ENCODE measurements around the gene IL17REL. TPM values are rescaled to one million over a fixed set of nuclear protein-coding genes. Genes with fewer than 3 reads are reported as not detected.

Gene IL17REL
- total and polyA plus RNA-seq, 2 of the 13 experiments (the other 11 are each of a cell fraction or from before 2014, with no cell fraction given) = not detected

DNA sequence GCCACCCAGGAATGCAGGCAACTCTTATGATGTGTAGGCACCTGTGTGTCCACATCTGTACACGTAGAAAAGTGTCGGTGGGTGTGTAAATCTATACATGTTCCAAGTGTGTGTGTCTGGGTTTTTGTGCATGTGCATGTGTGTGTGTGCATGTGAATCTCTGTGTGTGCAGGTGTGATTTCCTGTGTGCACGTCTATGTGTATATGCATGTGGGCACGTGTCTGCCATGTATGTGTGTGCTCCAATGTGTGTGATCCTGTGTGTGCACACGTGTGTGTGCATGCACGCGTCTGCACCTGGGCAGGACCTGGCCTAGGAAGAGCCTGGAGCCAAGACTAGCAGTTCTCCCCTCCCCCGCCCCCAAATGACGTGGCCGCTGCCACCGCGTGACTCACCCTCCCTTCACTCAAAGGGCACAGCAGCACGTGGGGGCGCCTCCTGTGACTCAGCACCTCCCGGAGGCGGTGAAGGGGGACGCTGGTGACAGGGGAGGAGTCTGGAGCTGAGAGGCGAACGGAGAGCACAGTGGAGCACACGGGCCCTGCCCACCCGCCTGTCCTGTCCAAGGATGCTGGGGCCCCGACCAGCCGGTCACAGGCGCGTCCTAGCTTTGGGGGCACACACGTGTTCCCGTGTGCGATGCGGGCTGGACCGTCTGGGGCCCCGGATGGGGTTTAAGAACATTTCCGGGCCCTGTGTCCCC lies 41.9 kb downstream of the IL17REL start (continued):
- TF ChIP-seq ZNF17 (CRISPR knock-in tag; IDR thresholded peaks at IDR 0.05) (no peak), CHD2 (IDR thresholded peaks at IDR 0.05; ENCODE audit: low read depth, low read length) (peak; percentile 67; the same call in 1 of the 2 replicates), ZMYM4 (CRISPR knock-in tag; IDR thresholded peaks at IDR 0.05) (peak; percentile 44; the same call in 1 of the 2 replicates), MZF1 (CRISPR knock-in tag; IDR thresholded peaks at IDR 0.05; ENCODE audit: borderline replicate concordance) (no peak), MIER3 (CRISPR knock-in tag; IDR thresholded peaks at IDR 0.05; ENCODE audit: borderline replicate concordance) (peak; percentile 94), NFE2L1 (CRISPR knock-in tag; IDR thresholded peaks at IDR 0.05; ENCODE audit: borderline replicate concordance) (peak; percentile 98), CENPT (CRISPR knock-in tag; IDR thresholded peaks at IDR 0.05; ENCODE audit: low read depth) (no peak), KLF16 (CRISPR knock-in tag; IDR thresholded peaks at IDR 0.05) (peak in 1 of 2 experiments; percentile 77; a peak in 2 of 4 replicates), ZNF546 (CRISPR knock-in tag; conservative IDR thresholded peaks at IDR 0.05) (no peak), FOXA1 (IDR thresholded peaks at IDR 0.05) (no peak), FOXA1 (CRISPR knock-in tag; IDR thresholded peaks at IDR 0.05) (peak; percentile 56; the same call in 1 of the 2 replicates), NCOA5 (CRISPR knock-in tag; IDR thresholded peaks at IDR 0.05) (no peak), ZNF101 (CRISPR knock-in tag; IDR thresholded peaks at IDR 0.05; ENCODE audit: borderline replicate concordance, low read depth) (0 out of 2 replicates have a peak, but pooled peaks have one; percentile 33), SSRP1 (CRISPR knock-in tag; IDR thresholded peaks at IDR 0.05) (peak; percentile 74; the same call in 1 of the 2 replicates), SAP130 (CRISPR knock-in tag; IDR thresholded peaks at IDR 0.05; ENCODE audit: low read depth) (peak; percentile 99)
- TF ChIP-seq, protein P1, sequence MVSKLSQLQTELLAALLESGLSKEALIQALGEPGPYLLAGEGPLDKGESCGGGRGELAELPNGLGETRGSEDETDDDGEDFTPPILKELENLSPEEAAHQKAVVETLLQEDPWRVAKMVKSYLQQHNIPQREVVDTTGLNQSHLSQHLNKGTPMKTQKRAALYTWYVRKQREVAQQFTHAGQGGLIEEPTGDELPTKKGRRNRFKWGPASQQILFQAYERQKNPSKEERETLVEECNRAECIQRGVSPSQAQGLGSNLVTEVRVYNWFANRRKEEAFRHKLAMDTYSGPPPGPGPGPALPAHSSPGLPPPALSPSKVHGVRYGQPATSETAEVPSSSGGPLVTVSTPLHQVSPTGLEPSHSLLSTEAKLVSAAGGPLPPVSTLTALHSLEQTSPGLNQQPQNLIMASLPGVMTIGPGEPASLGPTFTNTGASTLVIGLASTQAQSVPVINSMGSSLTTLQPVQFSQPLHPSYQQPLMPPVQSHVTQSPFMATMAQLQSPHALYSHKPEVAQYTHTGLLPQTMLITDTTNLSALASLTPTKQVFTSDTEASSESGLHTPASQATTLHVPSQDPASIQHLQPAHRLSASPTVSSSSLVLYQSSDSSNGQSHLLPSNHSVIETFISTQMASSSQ (IDR thresholded peaks at IDR 0.05; ENCODE audit: low read depth) = peak; percentile 37; the same call in 1 of the 2 replicates
- TF ChIP-seq, protein P1 (CRISPR knock-in tag; IDR thresholded peaks at IDR 0.05; ENCODE audit: borderline replicate concordance) = peak; percentile 78; the same call in 1 of the 2 replicates
- TF ChIP-seq, protein P2, sequence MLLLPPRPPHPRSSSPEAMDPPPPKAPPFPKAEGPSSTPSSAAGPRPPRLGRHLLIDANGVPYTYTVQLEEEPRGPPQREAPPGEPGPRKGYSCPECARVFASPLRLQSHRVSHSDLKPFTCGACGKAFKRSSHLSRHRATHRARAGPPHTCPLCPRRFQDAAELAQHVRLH (CRISPR knock-in tag; IDR thresholded peaks at IDR 0.05; ENCODE audit: borderline replicate concordance, low read depth) = peak; percentile 93
- TF ChIP-seq, protein P3, sequence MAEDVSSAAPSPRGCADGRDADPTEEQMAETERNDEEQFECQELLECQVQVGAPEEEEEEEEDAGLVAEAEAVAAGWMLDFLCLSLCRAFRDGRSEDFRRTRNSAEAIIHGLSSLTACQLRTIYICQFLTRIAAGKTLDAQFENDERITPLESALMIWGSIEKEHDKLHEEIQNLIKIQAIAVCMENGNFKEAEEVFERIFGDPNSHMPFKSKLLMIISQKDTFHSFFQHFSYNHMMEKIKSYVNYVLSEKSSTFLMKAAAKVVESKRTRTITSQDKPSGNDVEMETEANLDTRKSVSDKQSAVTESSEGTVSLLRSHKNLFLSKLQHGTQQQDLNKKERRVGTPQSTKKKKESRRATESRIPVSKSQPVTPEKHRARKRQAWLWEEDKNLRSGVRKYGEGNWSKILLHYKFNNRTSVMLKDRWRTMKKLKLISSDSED (CRISPR knock-in tag; IDR thresholded peaks at IDR 0.05) = no peak
- TF ChIP-seq, protein P4, sequence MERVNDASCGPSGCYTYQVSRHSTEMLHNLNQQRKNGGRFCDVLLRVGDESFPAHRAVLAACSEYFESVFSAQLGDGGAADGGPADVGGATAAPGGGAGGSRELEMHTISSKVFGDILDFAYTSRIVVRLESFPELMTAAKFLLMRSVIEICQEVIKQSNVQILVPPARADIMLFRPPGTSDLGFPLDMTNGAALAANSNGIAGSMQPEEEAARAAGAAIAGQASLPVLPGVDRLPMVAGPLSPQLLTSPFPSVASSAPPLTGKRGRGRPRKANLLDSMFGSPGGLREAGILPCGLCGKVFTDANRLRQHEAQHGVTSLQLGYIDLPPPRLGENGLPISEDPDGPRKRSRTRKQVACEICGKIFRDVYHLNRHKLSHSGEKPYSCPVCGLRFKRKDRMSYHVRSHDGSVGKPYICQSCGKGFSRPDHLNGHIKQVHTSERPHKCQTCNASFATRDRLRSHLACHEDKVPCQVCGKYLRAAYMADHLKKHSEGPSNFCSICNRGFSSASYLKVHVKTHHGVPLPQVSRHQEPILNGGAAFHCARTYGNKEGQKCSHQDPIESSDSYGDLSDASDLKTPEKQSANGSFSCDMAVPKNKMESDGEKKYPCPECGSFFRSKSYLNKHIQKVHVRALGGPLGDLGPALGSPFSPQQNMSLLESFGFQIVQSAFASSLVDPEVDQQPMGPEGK (CRISPR knock-in tag; IDR thresholded peaks at IDR 0.05) = peak; percentile 94
- TF ChIP-seq, protein P5, sequence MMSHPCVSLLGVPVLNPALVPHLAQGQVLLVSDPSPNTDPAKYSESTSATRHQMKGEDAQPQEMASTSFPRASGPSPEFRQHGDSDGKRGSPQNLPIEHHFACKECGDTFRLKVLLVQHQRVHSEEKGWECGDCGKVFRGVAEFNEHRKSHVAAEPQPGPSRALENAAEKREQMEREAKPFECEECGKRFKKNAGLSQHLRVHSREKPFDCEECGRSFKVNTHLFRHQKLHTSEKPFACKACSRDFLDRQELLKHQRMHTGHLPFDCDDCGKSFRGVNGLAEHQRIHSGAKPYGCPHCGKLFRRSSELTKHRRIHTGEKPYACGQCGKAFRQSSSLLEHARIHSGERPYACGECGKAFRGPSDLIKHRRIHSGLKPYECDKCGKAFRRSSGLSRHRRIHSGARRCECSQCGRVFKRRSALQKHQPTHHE (CRISPR knock-in tag; IDR thresholded peaks at IDR 0.05; ENCODE audit: borderline replicate concordance) = peak; percentile 60; the same call in 1 of the 2 replicates

Measured in HepG2 (cell line).